Stimulated activated naive CD4-positive, alpha-beta T cell (primary cell): ENCODE results near the gene ADAM33.

Source experiments
- DNase-seq, 6 experiments: peaks; one replicate each; lab custom pipeline; 2025; lab: John Stamatoyannopoulos, UW

The ADAM33 gene

DNA sequence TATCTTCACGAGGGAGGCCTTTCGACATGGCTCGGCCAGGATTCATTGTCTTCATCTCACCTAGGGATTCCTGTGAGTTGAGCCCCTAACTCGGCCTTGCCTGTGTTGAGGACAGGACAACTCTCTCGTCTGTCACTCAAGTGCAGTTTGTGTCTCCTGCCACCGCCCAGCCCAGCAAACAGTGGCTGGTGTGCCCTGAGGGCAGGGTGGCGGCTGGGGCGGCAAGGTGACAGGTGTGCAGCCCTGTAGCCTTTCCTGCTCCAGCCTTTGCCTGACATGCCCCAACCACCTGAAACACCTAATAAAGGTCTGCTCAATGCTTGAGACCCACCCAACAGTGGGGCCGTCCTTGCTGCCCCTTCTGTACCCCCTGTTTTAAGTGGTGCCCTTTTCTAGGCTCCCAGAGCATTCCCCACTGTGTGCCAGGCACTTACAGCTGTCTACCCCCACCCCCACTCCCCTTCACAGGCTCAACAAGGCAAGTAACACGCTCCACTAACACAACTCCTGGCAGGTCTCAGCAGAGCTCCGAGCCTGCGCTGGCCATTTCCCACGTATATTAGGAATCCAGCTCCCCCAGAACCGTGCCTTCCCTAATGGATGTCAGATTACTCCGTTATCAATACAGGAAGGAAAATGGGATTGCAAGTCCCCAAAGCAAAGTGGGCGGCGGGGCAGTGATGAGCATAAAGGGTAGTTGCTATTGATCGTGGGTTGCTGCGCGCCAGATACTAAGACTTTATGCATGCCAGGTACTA lies 36.3 kb downstream of the ADAM33 start:
- DNase-seq, result no peak

DNA sequence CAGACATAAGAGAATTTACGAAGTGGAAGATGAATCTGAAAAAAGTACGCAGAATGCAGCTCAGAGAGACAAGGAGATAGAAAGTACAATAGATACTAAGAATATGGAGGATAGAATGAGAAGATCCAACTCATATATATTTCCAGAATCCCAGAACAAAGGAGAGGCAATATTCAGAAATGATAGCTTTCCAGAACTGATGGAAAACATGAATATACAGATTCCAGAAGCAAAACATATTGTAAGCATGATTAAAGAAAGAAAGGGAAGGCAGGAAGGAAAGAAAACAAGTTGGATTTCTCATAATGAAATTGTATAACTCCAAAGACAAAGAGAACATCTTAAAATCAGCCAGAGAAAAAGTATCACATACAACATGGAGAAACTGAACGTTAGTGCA lies 41.6 kb downstream of the ADAM33 start:
- no peak for DNase-seq

DNA sequence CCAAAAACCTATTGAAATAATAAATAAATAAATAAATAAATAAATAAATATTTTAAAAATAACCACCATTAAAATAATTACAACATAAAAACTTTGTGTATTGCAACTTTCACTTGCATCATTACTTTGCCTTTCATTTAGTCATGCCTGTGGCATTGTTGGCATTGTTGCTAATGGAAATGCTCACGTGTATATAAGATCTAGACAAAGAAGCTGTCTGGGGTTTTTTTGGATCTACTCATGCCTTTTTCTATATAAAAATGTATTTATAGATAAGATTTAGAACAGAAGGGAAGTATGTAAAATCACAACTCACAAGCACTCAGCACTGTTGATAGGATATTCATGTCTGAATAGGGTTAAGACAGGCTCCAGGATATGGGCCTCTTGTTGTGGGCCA lies 46.5 kb downstream of the ADAM33 start:
- DNase-seq, result no peak

DNA sequence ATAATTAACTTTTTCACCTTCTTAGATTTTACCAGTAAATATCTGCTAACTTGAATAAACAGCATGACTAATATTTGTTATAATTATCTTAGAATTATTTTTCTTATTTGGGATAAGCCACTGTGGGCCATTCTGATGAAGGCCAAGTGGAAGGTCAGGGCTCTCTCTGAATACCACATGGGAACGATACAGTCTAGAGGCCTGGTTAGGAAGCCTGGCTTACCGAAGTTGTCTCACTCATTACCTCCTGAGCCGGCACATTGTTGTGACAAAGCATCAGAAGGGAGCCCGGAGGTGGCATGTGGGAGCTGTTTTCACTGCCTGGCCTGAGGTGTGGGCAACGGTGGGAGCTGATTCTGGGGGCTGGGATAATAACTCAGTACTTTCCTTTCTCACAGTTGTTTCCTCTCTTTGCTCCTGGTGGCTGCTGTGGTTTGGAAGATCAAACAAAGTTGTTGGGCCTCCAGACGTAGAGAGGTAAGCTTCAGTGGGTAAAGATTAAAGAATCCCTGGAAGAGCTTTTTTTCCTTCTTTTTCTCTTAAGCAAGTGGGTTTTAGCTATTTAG lies 47.8 kb downstream of the ADAM33 start:
- DNase-seq, result no peak

GRCh38 chr20:3632311-3633004 lies 49.4 kb downstream of the ADAM33 start:
- DNase-seq, result no peak

- no peak for DNase-seq
Measured at GRCh38 chr20:3631534-3631933, 50.3 kb downstream of the ADAM33 start.

- no peak for DNase-seq
Measured at GRCh38 chr20:3630429-3630828, 51.4 kb downstream of the ADAM33 start.

- no peak for DNase-seq
Measured at GRCh38 chr20:3629893-3630292, 51.9 kb downstream of the ADAM33 start.

- DNase-seq, result no peak
Measured at GRCh38 chr20:3628502-3629314, 53.1 kb downstream of the ADAM33 start.

DNA sequence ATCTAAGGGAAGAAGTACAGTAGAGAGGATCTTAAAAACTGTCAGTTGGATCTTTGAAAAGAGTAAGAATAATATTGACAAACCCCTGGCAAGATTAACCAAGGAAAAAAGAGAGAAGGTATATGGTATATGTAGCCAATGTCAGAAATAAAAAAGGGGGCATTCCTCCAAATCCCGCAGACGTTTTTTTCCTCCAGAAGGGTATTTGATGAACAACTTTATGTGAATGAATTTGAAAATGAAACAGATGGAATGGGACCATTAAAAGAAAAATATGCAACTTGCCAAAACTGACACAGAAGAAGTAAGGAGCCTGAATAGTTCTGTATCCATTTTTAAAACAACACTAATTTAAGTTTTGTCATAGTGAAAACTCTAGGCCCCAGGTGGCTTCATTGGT lies 54.3 kb downstream of the ADAM33 start:
- no peak for DNase-seq

GRCh38 chr20:3622406-3622805 lies 59.4 kb downstream of the ADAM33 start:
- DNase-seq, result no peak

DNA sequence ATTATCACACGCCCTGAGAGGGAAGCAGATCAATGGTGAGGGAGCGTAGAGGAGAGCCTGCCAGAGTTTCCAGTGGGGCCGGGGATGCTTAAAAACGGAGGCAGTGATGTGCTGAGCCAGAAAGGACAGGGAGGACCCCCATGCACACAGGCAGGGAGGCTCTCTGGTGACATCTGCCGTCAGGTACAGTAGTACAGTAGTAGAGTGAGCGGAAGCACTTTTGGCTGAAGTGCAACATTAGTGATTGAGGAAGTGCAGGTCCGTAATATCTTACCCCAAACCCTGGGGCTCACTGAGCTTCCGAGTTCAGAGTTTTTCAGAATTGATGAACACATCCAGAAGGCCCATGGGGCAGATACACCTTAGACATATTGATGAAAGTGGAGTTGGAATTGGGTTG lies 60.7 kb downstream of the ADAM33 start:
- DNase-seq, result no peak
